Upper lobe of left lung (tissue), 6 donors: ENCODE data around the gene TRAK2. TPM values are rescaled to one million over a fixed set of nuclear protein-coding genes. Genes with fewer than 3 reads are reported as not detected.
"Not testable (repeated sequence)": the region's sequence is repeated elsewhere in the genome, so short reads cannot be mapped to it uniquely, and the experiment has no call there.

ENCODE experiments used
- ATAC-seq, 2 donors: fragments of 200-7000 bp; cut with Tn5 transposase; one replicate each; pipeline ENCODE4 v1.9.1; 2022; ENCODE audit warnings: mild to moderate bottlenecking in 2 of 2, moderate library complexity in 2 of 2; ENCODE audit not compliant: low FRiP score in 2 of 2
- DNase-seq, 2 donors: peaks; one replicate each; pipeline ENCODE4 v3.0.0-alpha.2; 2019 to 2020
- H3K27ac ChIP-seq, 4 donors: fragments of 200-600 bp; sonication (generic); one replicate each; pipeline ENCODE4 v1.5.1; 2016 to 2019
- H3K27me3 ChIP-seq, 4 donors: fragments of 200-600 bp; sonication (generic); one replicate each; pipeline ENCODE4 v1.5.1; 2017 to 2019
- H3K36me3 ChIP-seq, 4 donors: fragments of 200-600 bp; sonication (generic); one replicate each; pipeline ENCODE4 v1.5.1; 2016 to 2019
- H3K4me1 ChIP-seq, 4 donors: fragments of 200-600 bp; sonication (generic); one replicate each; pipeline ENCODE4 v1.5.1; 2018 to 2019
- H3K4me3 ChIP-seq, 4 donors: fragments of 200-600 bp; sonication (generic); one replicate each; pipeline ENCODE4 v1.5.1; 2017 to 2019; ENCODE audit warnings: mild to moderate bottlenecking in 2 of 4, moderate library complexity in 1 of 4
- H3K9me3 ChIP-seq, 4 donors: fragments of 200-600 bp; sonication (generic); one replicate each; pipeline ENCODE4 v1.5.1; 2018 to 2019
- EP300 ChIP-seq, 4 donors: sonication (generic); formaldehyde crosslinking; IDR thresholded peaks; one replicate each; pipeline ENCODE4 v1.5.1; 2017; ENCODE audit warnings: antibody characterized with exemption in 4 of 4, control low read depth in 2 of 4
- POLR2A ChIP-seq, 4 donors: fragments of 450-650 bp; IDR thresholded peaks; one replicate each; pipeline ENCODE4 v1.5.1; 2016 to 2017; ENCODE audit warnings: antibody characterized with exemption in 4 of 4, mild to moderate bottlenecking in 2 of 4
- POLR2AphosphoS5 ChIP-seq, 2 donors: sonication (generic); formaldehyde crosslinking; IDR thresholded peaks; one replicate each; pipeline ENCODE4 v1.5.1; 2017; ENCODE audit warnings: antibody characterized with exemption in 2 of 2
- WGBS, 2 donors: methylation state at CpG; one replicate each; pipeline ENCODE4 v1.1.5; 2017 to 2018; 5-methylcytosine and 5-hydroxymethylcytosine counted together
- total RNA-seq, 6 donors: library from RNA; depleted of rRNA in 4 of 6; stranded (reverse); fragments of >200 nt in 4 of 6; gene quantifications; one replicate each; pipeline versions ENCODE4 v1.1.0 to v1.2.1, GENCODE V29; 2016 to 2021
- TF ChIP-seq, protein P1 (sequence below), 6 experiments: fragments of 450-650 bp in 4 of 6; fragments of 200-600 bp in 2 of 6; sonication (generic) in 2 of 6; IDR thresholded peaks; one replicate each; pipeline ENCODE4 v1.5.1; 2016 to 2019; ENCODE audit warnings: antibody characterized with exemption in 6 of 6
- donor health status: DM: no; HTN: no; CAD: no; lungs with moderate emphysema.
- donor health status: DM: no; HTN: yes; CAD: no; lungs with severe emphysema.

TRAK2 gene
- total RNA-seq, 6 donors from 2014 or later = 23.5 to 58.7 (median 47.0) TPM

DNA sequence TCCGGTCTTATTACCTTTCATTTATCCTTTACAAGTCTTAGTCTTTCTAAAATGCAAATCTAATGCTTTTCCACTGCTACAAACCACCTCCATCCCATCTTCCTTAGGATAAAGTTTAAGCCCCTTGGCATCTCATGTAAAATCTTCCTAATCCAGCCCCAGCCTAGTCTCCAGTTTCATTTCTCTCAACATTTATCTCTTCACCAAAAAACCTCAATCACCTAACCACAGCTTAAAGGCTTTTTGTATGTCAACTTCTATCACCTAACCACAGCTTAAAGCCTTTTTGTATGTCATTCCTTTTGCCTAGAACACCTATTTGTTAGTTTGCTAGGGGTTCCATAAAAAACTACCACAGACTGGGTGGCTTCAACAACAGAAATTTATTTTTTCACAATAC, 4.2 kb downstream of the TRAK2 start:
- DNase-seq = no peak
- Histone ChIP-seq H3K27ac (no peak overlapping the region), H3K9me3 (no peaks in the 10 kb centered on the region), H3K27me3 (no peaks in the 10 kb centered on the region), H3K36me3 (no peaks in the 10 kb centered on the region), H3K4me1 (peaks cover 34 to 57% (median 44%) of the 10 kb centered on the region in 4 donors), H3K4me3 (no peak overlapping the region)
- ATAC-seq = no peak
- WGBS, 2 donors = 97 to 100% methylated on average over 1 of the region's 1 CpG
- TF ChIP-seq EP300 (IDR thresholded peaks at IDR 0.05) (no peak), POLR2AphosphoS5 (IDR thresholded peaks at IDR 0.05) (no peak)
- TF ChIP-seq, protein P1, sequence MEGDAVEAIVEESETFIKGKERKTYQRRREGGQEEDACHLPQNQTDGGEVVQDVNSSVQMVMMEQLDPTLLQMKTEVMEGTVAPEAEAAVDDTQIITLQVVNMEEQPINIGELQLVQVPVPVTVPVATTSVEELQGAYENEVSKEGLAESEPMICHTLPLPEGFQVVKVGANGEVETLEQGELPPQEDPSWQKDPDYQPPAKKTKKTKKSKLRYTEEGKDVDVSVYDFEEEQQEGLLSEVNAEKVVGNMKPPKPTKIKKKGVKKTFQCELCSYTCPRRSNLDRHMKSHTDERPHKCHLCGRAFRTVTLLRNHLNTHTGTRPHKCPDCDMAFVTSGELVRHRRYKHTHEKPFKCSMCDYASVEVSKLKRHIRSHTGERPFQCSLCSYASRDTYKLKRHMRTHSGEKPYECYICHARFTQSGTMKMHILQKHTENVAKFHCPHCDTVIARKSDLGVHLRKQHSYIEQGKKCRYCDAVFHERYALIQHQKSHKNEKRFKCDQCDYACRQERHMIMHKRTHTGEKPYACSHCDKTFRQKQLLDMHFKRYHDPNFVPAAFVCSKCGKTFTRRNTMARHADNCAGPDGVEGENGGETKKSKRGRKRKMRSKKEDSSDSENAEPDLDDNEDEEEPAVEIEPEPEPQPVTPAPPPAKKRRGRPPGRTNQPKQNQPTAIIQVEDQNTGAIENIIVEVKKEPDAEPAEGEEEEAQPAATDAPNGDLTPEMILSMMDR (IDR thresholded peaks at IDR 0.05) = no peak

DNA sequence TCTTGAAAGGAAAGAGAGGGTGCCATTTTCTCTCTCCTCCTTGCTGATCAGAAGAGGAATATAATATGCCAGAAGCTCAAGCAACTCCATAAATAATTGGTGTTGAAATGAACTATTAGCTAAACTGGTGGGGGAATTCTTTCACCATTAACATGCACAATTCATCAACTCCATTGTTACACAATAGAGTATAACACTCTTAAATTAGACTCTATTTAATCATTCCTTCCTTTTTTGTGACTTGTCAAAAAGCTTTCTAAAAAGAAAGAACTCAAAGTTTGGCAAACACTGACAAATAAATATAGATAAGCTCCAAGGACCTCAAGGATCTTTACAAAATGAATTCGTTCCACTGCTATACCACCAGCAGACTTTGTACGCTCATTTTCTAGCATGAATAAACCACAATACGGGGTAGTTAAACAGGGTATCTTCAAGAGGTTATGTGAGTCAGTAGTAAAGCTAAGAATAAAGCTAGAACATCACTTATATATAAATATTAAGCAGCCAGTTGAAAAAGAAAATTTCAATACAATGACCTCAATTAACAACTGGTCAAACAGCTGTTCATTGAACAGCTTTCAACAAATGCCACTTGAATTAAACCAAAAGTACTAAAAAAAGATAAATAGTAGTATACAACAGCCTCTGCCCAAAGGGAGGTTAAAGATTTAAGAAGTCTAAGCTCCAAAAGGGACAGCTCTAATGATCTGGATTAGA, 6.4 kb downstream of the TRAK2 start:
- WGBS, 2 donors = 63 to 66% methylated on average over 3 of the region's 3 CpGs
- Histone ChIP-seq H3K4me1 (peaks cover 31 to 47% (median 42%) of the 10 kb centered on the region in 4 donors), H3K27me3 (no peaks in the 10 kb centered on the region), H3K4me3 (no peak overlapping the region), H3K9me3 (no peaks in the 10 kb centered on the region), H3K36me3 (no peaks in the 10 kb centered on the region), H3K27ac (no peak overlapping the region)
- no peak for ATAC-seq
- DNase-seq = no peak
- TF ChIP-seq, protein P1 (IDR thresholded peaks at IDR 0.05) = no peak
- no peak for TF ChIP-seq POLR2A (IDR thresholded peaks at IDR 0.05)
- TF ChIP-seq EP300 (IDR thresholded peaks at IDR 0.05) = no peak
- TF ChIP-seq POLR2AphosphoS5 (IDR thresholded peaks at IDR 0.05) = no peak

DNA sequence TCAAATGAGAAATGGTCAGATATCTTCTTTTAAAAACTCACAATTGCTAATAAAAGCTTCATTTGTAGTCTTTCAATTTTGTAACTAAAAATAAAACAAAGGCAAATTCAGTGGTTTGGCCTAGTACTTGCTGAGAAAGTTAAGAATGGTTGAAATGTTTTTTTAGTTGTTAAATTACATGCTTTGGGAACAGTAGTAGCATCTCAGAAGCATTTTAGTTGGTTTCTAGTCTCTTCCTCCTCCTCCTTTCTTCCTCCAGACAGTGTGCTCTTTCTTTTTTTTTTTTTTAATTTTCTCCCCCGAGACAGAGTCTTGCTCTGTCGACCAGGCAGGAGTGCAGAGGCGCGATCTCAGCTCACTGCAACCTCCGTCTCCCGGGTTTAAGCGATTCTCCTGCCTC, 9.8 kb downstream of the TRAK2 start:
- Histone ChIP-seq H3K4me3 (no peak overlapping the region), H3K4me1 (peaks cover 16 to 29% (median 21%) of the 10 kb centered on the region in 4 donors), H3K27ac (no peak overlapping the region), H3K27me3 (no peaks in the 10 kb centered on the region), H3K9me3 (no peaks in the 10 kb centered on the region), H3K36me3 (no peaks in the 10 kb centered on the region)
- ATAC-seq = no peak
- WGBS, 2 donors = 93 to 95% methylated on average over 7 of the region's 7 CpGs
- no peak for DNase-seq
- no peak for TF ChIP-seq EP300 (IDR thresholded peaks at IDR 0.05)
- TF ChIP-seq, protein P1 (IDR thresholded peaks at IDR 0.05) = no peak
- no peak for TF ChIP-seq POLR2AphosphoS5 (IDR thresholded peaks at IDR 0.05)
- no peak for TF ChIP-seq POLR2A (IDR thresholded peaks at IDR 0.05)

DNA sequence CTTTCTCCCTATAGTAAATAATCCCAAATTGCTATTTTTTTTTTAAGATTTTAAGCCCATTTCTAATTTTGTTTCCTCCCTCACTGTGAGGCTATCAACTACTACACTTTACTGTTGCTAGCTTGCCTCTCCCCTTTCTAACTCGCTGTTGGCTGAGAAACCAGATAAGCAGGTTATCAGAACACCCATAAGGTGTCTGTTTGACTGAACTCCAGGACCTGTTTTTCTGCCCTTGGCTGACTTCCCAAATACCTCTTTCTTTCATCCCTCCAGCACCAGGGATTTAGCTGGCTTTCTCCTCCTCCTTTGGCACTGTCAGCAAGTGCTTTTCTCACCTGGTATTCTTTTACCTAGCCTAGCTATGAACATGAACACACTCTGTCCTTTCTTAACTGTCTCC, 11.1 kb downstream of the TRAK2 start:
- peak in 1 of 2 donors; percentile 63 for DNase-seq
- Histone ChIP-seq H3K27ac (no peak overlapping the region), H3K9me3 (no peaks in the 10 kb centered on the region), H3K4me1 (peaks cover 10 to 16% (median 13%) of the 10 kb centered on the region in 4 donors), H3K4me3 (no peak overlapping the region), H3K27me3 (no peaks in the 10 kb centered on the region), H3K36me3 (no peaks in the 10 kb centered on the region)
- TF ChIP-seq POLR2AphosphoS5 (IDR thresholded peaks at IDR 0.05) = no peak
- no peak for TF ChIP-seq EP300 (IDR thresholded peaks at IDR 0.05)
- TF ChIP-seq, protein P1 (IDR thresholded peaks at IDR 0.05) = no peak
- no peak for TF ChIP-seq POLR2A (IDR thresholded peaks at IDR 0.05)
- 45 to 46% methylated on average over 1 of the region's 1 CpG for WGBS, 2 donors
- peak; percentile 23 to 78 for ATAC-seq

DNA sequence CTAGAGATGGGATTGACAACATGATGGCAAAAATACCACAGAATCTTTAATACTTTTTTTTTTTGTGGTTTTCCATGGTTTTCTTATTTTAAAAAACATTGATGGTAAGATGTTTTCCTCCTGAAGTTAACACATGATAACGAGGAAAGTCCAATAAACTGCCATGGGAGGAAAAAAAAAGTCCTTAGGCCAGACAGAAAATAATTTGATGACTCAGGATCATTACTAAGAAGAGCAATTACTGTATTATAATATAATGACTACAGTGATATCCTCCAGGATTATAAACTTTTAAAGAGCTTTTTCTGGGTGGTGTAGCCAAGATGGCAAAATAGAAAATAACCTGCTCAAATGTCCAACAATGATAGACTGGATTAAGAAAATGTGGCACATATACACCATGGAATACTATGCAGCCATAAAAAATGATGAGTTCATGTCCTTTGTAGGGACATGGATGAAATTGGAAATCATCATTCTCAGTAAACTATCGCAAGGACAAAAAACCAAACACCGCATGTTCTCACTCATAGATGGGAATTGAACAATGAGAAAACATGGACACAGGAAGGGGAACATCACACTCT, 11.8 kb downstream of the TRAK2 start:
- H3K36me3 ChIP-seq, H3K27me3 ChIP-seq, H3K4me3 ChIP-seq, DNase-seq, H3K27ac ChIP-seq, H3K9me3 ChIP-seq, ATAC-seq: not testable (repeated sequence)
- peaks cover 7 to 11% (median 9%) of the 10 kb centered on the region in 4 donors for H3K4me1 ChIP-seq
- WGBS, 2 donors = 91 to 97% methylated on average over 1 of the region's 3 CpGs
